SK-N-SH treated with all-trans-retinoic acid at 6 μM for 48 hours (cell line): ENCODE measurements around the gene ARHGAP26.

Experiments
- ATAC-seq: fragments of 200-7000 bp; cut with Tn5 transposase; 3 replicates; pipeline ENCODE4 v1.9.1; 2020; ENCODE audit warnings: mild to moderate bottlenecking, moderate library complexity
- ARNTL ChIP-seq: fragments of 450-650 bp; formaldehyde crosslinking; IDR thresholded peaks from 2 replicates; pipeline ENCODE4 v1.5.0; 2020; ENCODE audit warnings: low read depth, mild to moderate bottlenecking, moderate library complexity, borderline replicate concordance
- CSDC2 ChIP-seq: fragments of 250-450 bp; sonication (Bioruptor Pico); IDR thresholded peaks from 2 replicates; pipeline ENCODE4 v1.5.0; 2020; ENCODE audit warnings: mild to moderate bottlenecking, moderate library complexity
- ESRRG ChIP-seq: fragments of 250-450 bp; sonication (Bioruptor Pico); IDR thresholded peaks from 2 replicates; pipeline ENCODE4 v1.6.1; 2021; ENCODE audit warnings: mild to moderate bottlenecking
- ISL1 ChIP-seq: fragments of 250-450 bp; sonication (Bioruptor Pico); IDR thresholded peaks from 2 replicates; pipeline ENCODE4 v2.1.2; 2022; ENCODE audit warnings: mild to moderate bottlenecking, moderate library complexity
- OSR1 ChIP-seq: fragments of 250-450 bp; sonication (Bioruptor Pico); IDR thresholded peaks from 2 replicates; pipeline ENCODE4 v1.8.0; 2022; ENCODE audit warnings: moderate library complexity, mild to moderate bottlenecking, inconsistent platforms
- PATZ1 ChIP-seq: fragments of 250-450 bp; sonication (Bioruptor Pico); IDR thresholded peaks from 2 replicates; pipeline ENCODE4 v1.8.0; 2020; ENCODE audit warnings: mild to moderate bottlenecking, moderate library complexity, borderline replicate concordance
- PPARA ChIP-seq: fragments of 250-450 bp; sonication (Bioruptor Pico); IDR thresholded peaks from 2 replicates; pipeline ENCODE4 v1.5.0; 2020; ENCODE audit warnings: mild to moderate bottlenecking, borderline replicate concordance
- RARB ChIP-seq: fragments of 250-450 bp; sonication (Bioruptor Pico); IDR thresholded peaks from 2 replicates; pipeline ENCODE4 v1.8.0; 2021; ENCODE audit warnings: mild to moderate bottlenecking, moderate library complexity
- SNAI2 ChIP-seq: fragments of 250-450 bp; sonication (Bioruptor Pico); IDR thresholded peaks from 2 replicates; pipeline ENCODE4 v1.5.0; 2020; ENCODE audit warnings: mild to moderate bottlenecking, moderate library complexity
- TCF4 ChIP-seq: fragments of 250-450 bp; sonication (Bioruptor Pico); IDR thresholded peaks from 2 replicates; pipeline ENCODE4 v1.8.0; 2021; ENCODE audit warnings: mild to moderate bottlenecking, moderate library complexity, borderline replicate concordance
- TOX ChIP-seq: fragments of 250-450 bp; sonication (Bioruptor Pico); IDR thresholded peaks from 2 replicates; pipeline ENCODE4 v1.8.0; 2021; ENCODE audit warnings: mild to moderate bottlenecking, moderate library complexity, borderline replicate concordance
- TSHZ2 ChIP-seq: fragments of 250-450 bp; sonication (Bioruptor Pico); IDR thresholded peaks from 2 replicates; pipeline ENCODE4 v1.5.0; 2020; ENCODE audit warnings: mild to moderate bottlenecking, moderate library complexity
- ZC3H10 ChIP-seq: fragments of 250-450 bp; sonication (Bioruptor Pico); IDR thresholded peaks from 2 replicates; pipeline ENCODE4 v1.5.1; 2021; ENCODE audit warnings: mild to moderate bottlenecking, moderate library complexity
- ZFP3 ChIP-seq: fragments of 250-450 bp; sonication (Bioruptor Pico); IDR thresholded peaks from 2 replicates; pipeline ENCODE4 v1.5.0; 2020; ENCODE audit warnings: mild to moderate bottlenecking, moderate library complexity
- ZFP30 ChIP-seq: fragments of 450-650 bp; formaldehyde crosslinking; IDR thresholded peaks from 2 replicates; pipeline ENCODE4 v1.5.0; 2022; ENCODE audit warnings: mild to moderate bottlenecking, moderate library complexity
- ZNF565 ChIP-seq: fragments of 450-650 bp; formaldehyde crosslinking; conservative IDR thresholded peaks from 2 replicates; pipeline ENCODE4 v1.5.0; 2020; ENCODE audit warnings: low read depth, mild to moderate bottlenecking, moderate library complexity
- ZNF70 ChIP-seq: fragments of 450-650 bp; formaldehyde crosslinking; IDR thresholded peaks from 2 replicates; pipeline ENCODE4 v1.5.0; 2020; ENCODE audit warnings: mild to moderate bottlenecking, moderate library complexity
- ZNF8 ChIP-seq: fragments of 450-650 bp; formaldehyde crosslinking; IDR thresholded peaks from 2 replicates; pipeline ENCODE4 v1.5.0; 2020; ENCODE audit warnings: mild to moderate bottlenecking, moderate library complexity
- TF ChIP-seq, protein P1 (sequence below): fragments of 250-450 bp; sonication (Bioruptor Pico); IDR thresholded peaks from 2 replicates; pipeline ENCODE4 v1.8.0; 2021; ENCODE audit warnings: low read depth, mild to moderate bottlenecking, moderate library complexity, borderline replicate concordance
- TF ChIP-seq, protein P2 (sequence below): fragments of 250-450 bp; sonication (Bioruptor Pico); IDR thresholded peaks from 2 replicates; pipeline ENCODE4 v1.5.1; 2020; ENCODE audit warnings: low read depth, mild to moderate bottlenecking, moderate library complexity

The ARHGAP26 gene

DNA sequence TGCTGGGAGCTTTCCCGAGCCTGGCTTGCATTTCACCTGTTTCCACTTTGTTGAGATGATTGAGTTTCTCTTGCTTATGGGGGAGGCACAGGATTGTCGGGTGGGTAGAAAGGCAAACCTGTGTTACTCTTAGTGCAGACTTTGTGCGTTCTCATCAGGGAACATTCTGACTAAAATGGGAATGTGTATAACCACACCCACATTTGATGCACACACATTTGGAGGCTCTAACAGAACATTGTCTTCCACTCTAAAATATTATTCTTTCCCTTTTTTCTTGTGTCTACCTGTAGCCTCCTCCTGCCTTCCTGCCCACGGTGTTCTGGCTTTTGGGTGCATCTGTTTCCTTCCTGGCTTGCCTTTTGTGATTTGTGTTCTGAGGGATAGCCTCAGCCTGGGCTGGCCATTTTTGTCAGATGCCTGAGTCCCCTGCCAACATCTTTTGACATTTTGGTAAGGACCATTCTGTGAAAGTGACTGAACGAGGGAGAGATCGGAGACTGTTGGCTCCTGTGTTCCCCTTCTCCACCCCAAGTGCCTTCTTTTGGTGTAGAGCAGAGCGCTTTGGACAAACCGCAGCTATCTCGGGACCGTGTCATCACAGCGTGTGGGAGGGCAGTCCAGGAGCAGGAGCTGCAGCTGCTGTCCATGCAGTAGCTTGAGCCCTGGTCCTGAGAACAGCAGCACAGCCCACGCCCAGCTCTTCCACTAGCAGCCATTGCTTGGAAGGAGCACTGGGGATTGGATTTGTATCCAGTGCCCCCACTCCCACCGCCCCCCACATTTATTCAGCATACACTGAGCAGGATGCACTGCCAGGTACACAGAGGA is 101.4 kb downstream of the ARHGAP26 start:
- no peak for TF ChIP-seq RARB (CRISPR knock-in tag)
- TF ChIP-seq, all 23 proteins: peak for 0
- ATAC-seq, result peak; percentile 23; the same call in 2 of the 3 replicates

GRCh38 chr5:142872217-142872616 is 102.0 kb downstream of the ARHGAP26 start:
- TF ChIP-seq TOX (CRISPR knock-in tag) (no peak), TCF4 (CRISPR knock-in tag) (peak; percentile 74; the same call in 1 of the 2 replicates), PPARA (CRISPR knock-in tag) (no peak), ARNTL (CRISPR knock-in tag) (no peak), RARB (CRISPR knock-in tag) (no peak), ESRRG (CRISPR knock-in tag) (no peak)
- no peak; the same call in 2 of the 3 replicates for ATAC-seq

DNA sequence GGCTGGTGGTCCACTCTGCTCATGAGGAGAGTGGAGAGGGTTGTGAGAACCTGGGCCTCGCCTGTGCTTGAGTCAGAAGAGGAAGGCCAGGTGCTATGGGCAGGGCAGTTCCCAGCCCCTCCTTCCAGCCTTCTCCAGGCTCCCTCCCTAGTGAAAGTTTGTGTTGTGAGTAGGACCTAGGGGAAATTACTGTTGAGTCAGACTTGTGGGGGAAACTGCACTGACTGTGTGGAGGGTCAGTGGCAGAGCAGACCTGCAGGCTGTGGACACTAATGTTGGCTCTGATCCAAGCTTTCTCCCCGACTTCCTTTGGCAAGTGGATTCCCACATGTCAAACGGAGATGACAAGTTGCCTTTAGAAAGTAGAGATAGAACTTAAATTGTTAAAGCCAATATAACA is 102.6 kb downstream of the ARHGAP26 start:
- peak; percentile 56 for ATAC-seq
- TF ChIP-seq ZNF565 (CRISPR knock-in tag), result no peak
- no peak for TF ChIP-seq PPARA (CRISPR knock-in tag)
- TF ChIP-seq TCF4 (CRISPR knock-in tag), result no peak
- no peak for TF ChIP-seq RARB (CRISPR knock-in tag)
- no peak for TF ChIP-seq ZFP3 (CRISPR knock-in tag)
- TF ChIP-seq, protein P1, sequence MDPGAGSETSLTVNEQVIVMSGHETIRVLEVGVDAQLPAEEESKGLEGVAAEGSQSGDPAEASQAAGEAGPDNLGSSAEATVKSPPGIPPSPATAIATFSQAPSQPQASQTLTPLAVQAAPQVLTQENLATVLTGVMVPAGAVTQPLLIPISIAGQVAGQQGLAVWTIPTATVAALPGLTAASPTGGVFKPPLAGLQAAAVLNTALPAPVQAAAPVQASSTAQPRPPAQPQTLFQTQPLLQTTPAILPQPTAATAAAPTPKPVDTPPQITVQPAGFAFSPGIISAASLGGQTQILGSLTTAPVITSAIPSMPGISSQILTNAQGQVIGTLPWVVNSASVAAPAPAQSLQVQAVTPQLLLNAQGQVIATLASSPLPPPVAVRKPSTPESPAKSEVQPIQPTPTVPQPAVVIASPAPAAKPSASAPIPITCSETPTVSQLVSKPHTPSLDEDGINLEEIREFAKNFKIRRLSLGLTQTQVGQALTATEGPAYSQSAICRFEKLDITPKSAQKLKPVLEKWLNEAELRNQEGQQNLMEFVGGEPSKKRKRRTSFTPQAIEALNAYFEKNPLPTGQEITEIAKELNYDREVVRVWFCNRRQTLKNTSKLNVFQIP (CRISPR knock-in tag), result no peak
- TF ChIP-seq ISL1 (CRISPR knock-in tag), result no peak
- no peak for TF ChIP-seq TOX (CRISPR knock-in tag)
- TF ChIP-seq, all 23 proteins: peak for 0

DNA sequence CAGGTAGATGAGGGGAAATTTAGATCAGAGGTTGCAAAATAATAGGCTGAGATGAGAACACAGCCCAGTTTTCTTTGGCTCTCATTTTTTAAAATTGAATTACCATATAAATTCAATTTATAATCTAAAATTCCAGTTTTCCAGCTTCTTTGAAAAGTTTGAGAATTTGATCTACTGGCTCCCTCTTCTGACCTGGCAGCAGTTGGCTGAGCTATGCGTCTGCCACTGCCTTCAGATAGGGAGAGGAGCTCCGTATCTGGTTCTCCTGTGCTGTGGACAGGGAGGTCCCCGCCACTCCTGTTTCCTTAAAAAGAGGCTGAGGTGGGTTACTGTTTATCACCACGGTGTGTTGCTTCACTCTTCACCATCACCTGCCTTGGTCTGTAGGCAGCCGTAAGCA is 103.7 kb downstream of the ARHGAP26 start:
- TF ChIP-seq CSDC2 (CRISPR knock-in tag) (no peak), SNAI2 (CRISPR knock-in tag) (no peak), ZNF70 (CRISPR knock-in tag) (no peak), ZNF565 (CRISPR knock-in tag) (no peak), TSHZ2 (no peak), ZFP3 (CRISPR knock-in tag) (no peak), ARNTL (CRISPR knock-in tag) (no peak), ZFP30 (CRISPR knock-in tag) (no peak), TOX (CRISPR knock-in tag) (no peak), ZC3H10 (CRISPR knock-in tag) (no peak), ZNF8 (CRISPR knock-in tag) (no peak), ESRRG (CRISPR knock-in tag) (no peak), OSR1 (CRISPR knock-in tag) (no peak), PPARA (CRISPR knock-in tag) (no peak)
- TF ChIP-seq, protein P2, sequence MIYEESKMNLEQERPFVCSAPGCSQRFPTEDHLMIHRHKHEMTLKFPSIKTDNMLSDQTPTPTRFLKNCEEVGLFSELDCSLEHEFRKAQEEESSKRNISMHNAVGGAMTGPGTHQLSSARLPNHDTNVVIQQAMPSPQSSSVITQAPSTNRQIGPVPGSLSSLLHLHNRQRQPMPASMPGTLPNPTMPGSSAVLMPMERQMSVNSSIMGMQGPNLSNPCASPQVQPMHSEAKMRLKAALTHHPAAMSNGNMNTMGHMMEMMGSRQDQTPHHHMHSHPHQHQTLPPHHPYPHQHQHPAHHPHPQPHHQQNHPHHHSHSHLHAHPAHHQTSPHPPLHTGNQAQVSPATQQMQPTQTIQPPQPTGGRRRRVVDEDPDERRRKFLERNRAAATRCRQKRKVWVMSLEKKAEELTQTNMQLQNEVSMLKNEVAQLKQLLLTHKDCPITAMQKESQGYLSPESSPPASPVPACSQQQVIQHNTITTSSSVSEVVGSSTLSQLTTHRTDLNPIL (CRISPR knock-in tag), result no peak
- peak; percentile 33 for ATAC-seq

DNA sequence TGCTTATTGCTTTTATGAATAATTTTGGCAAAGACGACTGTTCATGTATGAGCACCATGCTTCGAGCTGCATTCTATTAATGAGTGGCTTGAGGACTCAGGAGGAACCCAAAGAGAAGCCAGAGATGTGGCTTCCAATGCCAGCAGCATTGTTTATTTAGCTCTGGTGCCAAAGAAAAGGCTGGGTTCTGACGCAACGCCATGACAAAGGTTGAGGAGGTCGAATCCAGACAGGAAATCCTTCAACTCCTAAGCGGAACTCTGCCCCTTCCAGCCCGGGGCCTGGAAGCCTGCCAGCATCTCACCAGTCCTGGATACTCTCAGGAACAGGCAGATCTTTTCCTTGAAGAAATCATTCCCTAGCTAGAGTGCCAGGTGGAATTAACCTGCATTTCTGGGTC is 104.4 kb downstream of the ARHGAP26 start:
- ATAC-seq, result peak; percentile 15; the same call in 2 of the 3 replicates
- TF ChIP-seq ZFP30 (CRISPR knock-in tag) (no peak), PATZ1 (CRISPR knock-in tag) (no peak), ESRRG (CRISPR knock-in tag) (no peak), CSDC2 (CRISPR knock-in tag) (no peak), OSR1 (CRISPR knock-in tag) (no peak), PPARA (CRISPR knock-in tag) (no peak)
- TF ChIP-seq, protein P2 (CRISPR knock-in tag), result no peak
